Measurements from ENCODE around the gene P2RY14. TPM values are rescaled to one million over a fixed set of nuclear protein-coding genes. Genes with fewer than 3 reads are reported as not detected.

Gene P2RY14
- total and polyA plus RNA-seq, 10 of the 15 experiments (the other 5 are each of a cell fraction or from before 2014, with no cell fraction given) = 0.06 to 0.37 (median 0.28) TPM; not detected in 7

DNA sequence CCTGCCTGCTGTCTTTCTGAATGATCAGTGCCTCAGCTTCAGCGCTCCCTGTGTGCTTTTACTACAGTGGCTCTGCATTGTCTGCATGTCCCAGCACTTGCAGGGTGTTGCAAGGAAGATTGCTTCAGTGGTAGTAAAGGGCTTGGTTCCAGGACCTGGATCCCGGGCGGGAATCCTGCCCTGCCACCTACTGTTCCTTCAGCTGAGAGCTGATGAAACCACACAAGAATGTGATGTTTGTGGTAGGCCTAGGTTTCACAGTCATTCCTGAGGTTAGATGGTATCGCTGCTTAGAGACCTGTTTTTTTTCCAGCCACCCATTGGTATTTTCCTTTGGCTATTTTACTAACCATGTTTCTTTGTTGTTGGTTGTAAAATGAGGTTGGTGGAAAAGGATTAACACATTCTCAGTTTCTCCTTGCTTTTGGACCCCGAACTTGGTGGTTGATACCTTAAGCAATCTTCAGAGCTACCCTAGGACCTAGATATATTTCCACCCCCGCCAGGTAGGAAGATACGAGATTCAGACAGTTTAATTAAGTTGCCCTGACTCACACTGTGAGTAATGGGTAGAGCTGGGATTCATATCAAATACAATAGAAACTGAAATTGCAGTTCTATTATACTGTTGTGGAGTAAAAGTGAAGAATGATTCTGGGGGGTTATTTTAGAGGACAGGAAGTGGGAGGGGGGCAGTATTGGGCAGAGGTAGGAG lies 26.9 kb upstream of the P2RY14 start:
- DNase-seq (ENCODE audit: low read depth, low spot score) = no peak
- Histone ChIP-seq H2AFZ (ENCODE audit: control insufficient read depth, low read depth, low read length) (no peak overlapping the region), H3K4me3 (no peak overlapping the region), H3K27me3 (replicated peaks in 1 of 2; ENCODE audit: control insufficient read depth in 2 of 2, insufficient read depth in 2 of 2, low read length in 1 of 2) (no peaks in the 10 kb centered on the region), H3K4me1 (ENCODE audit: control insufficient read depth, insufficient read depth, low read length) (no peaks in the 10 kb centered on the region), H4K20me1 (ENCODE audit: control insufficient read depth, insufficient read depth) (no peaks in the 10 kb centered on the region), H3K79me2 (ENCODE audit: control insufficient read depth, insufficient read depth, low read length) (no peaks in the 10 kb centered on the region), H3K27ac (ENCODE audit: control insufficient read depth, insufficient read depth) (no peak overlapping the region), H3K9me3 (replicated peaks; ENCODE audit: control insufficient read depth, insufficient read depth, low read length) (no peaks in the 10 kb centered on the region), H3K36me3 (ENCODE audit: control insufficient read depth in 2 of 2, insufficient read depth in 2 of 2, low read length in 1 of 2) (no peaks in the 10 kb centered on the region), H3K9ac (ENCODE audit: control insufficient read depth, insufficient read depth, low read length) (no peak overlapping the region), H3K4me2 (ENCODE audit: control insufficient read depth, insufficient read depth) (no peak overlapping the region)
- ChIA-PET RAD21 (ENCODE audit: unreplicated experiment) (no interaction called here), SMC1A (ENCODE audit: uncharacterized antibody, unreplicated experiment) (interaction anchor here (0.7 to 1.2 kb wide), 2 partner anchors 23 to 134 kb away, joined by 3 to 5 read pairs; no protein-coding TSS in a partner anchor), POLR2A (interaction anchor here (0.6 kb wide), 1 partner anchor 248 kb away, joined by 3 read pairs; no protein-coding TSS in a partner anchor), CTCF (interaction anchor here (1.2 to 1.4 kb wide), 3 partner anchors 12 to 137 kb away, joined by 3 to 4 read pairs (median 3); partner anchors contain the start of gene GPR87)
- FAIRE-seq = no peak
- no peak for TF ChIP-seq RBBP5 (conservative IDR thresholded peaks at IDR 0.05)
- no peak for TF ChIP-seq KLF5 (IDR thresholded peaks at IDR 0.05; ENCODE audit: partially characterized antibody)
- TF ChIP-seq, protein P1, sequence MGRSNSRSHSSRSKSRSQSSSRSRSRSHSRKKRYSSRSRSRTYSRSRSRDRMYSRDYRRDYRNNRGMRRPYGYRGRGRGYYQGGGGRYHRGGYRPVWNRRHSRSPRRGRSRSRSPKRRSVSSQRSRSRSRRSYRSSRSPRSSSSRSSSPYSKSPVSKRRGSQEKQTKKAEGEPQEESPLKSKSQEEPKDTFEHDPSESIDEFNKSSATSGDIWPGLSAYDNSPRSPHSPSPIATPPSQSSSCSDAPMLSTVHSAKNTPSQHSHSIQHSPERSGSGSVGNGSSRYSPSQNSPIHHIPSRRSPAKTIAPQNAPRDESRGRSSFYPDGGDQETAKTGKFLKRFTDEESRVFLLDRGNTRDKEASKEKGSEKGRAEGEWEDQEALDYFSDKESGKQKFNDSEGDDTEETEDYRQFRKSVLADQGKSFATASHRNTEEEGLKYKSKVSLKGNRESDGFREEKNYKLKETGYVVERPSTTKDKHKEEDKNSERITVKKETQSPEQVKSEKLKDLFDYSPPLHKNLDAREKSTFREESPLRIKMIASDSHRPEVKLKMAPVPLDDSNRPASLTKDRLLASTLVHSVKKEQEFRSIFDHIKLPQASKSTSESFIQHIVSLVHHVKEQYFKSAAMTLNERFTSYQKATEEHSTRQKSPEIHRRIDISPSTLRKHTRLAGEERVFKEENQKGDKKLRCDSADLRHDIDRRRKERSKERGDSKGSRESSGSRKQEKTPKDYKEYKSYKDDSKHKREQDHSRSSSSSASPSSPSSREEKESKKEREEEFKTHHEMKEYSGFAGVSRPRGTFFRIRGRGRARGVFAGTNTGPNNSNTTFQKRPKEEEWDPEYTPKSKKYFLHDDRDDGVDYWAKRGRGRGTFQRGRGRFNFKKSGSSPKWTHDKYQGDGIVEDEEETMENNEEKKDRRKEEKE (IDR thresholded peaks at IDR 0.05) = no peak
- no peak for TF ChIP-seq ZNF274 (IDR thresholded peaks at IDR 0.05; ENCODE audit: insufficient read depth, insufficient read length)
- TF ChIP-seq, protein P2, sequence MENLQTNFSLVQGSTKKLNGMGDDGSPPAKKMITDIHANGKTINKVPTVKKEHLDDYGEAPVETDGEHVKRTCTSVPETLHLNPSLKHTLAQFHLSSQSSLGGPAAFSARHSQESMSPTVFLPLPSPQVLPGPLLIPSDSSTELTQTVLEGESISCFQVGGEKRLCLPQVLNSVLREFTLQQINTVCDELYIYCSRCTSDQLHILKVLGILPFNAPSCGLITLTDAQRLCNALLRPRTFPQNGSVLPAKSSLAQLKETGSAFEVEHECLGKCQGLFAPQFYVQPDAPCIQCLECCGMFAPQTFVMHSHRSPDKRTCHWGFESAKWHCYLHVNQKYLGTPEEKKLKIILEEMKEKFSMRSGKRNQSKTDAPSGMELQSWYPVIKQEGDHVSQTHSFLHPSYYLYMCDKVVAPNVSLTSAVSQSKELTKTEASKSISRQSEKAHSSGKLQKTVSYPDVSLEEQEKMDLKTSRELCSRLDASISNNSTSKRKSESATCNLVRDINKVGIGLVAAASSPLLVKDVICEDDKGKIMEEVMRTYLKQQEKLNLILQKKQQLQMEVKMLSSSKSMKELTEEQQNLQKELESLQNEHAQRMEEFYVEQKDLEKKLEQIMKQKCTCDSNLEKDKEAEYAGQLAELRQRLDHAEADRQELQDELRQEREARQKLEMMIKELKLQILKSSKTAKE (IDR thresholded peaks at IDR 0.05; ENCODE audit: low read depth, poor library complexity, severe bottlenecking) = no peak
- TF ChIP-seq, protein P3, sequence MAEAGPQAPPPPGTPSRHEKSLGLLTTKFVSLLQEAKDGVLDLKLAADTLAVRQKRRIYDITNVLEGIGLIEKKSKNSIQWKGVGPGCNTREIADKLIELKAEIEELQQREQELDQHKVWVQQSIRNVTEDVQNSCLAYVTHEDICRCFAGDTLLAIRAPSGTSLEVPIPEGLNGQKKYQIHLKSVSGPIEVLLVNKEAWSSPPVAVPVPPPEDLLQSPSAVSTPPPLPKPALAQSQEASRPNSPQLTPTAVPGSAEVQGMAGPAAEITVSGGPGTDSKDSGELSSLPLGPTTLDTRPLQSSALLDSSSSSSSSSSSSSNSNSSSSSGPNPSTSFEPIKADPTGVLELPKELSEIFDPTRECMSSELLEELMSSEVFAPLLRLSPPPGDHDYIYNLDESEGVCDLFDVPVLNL (IDR thresholded peaks at IDR 0.05; ENCODE audit: low read depth, low read length) = no peak
- TF ChIP-seq RELA (IDR thresholded peaks at IDR 0.05; ENCODE audit: borderline replicate concordance, partially characterized antibody) = no peak
- no peak for TF ChIP-seq IRF4 (IDR thresholded peaks at IDR 0.05; ENCODE audit: low read depth, low read length)
- BruUV-seq (replicated peaks) = no TSS peak
- in situ Hi-C loops (cut with MboI) (no loop called here), intact Hi-C loops (cut with micrococcal nuclease; ENCODE audit: unreplicated experiment) (no loop called here)
- ATAC-seq = no peak
- 31% methylated on average over 7 of the region's 7 CpGs for WGBS (ENCODE audit: insufficient coverage, insufficient replicate concordance, low lambda C conversion rate, missing lambda C conversion rate)

Measured in GM12878 (cell line).